ENCODE data around the gene LBHD1.

GRCh38 chr11:62702246-62702645, 30.2 kb upstream of the LBHD1 start:
- TF ChIP-seq CTCF (conservative IDR thresholded peaks at IDR 0.05): no peak
- no peak for TF ChIP-seq EZH2 (IDR thresholded peaks at IDR 0.05; ENCODE audit: low read depth)
